Neural crest cell (in vitro differentiated cells): Measurements from ENCODE around the gene TMPO. TPM values are rescaled to one million over a fixed set of nuclear protein-coding genes. Genes with fewer than 3 reads are reported as not detected.
"Not testable (repeated sequence)": the region's sequence is repeated elsewhere in the genome, so short reads cannot be mapped to it uniquely, and the experiment has no call there.

Experiments
- DNase-seq: peaks from one replicate; pipeline ENCODE4 v3.0.0; 2021; ENCODE audit warnings: low read depth, mixed read lengths, low spot score
- H3K27ac Mint-ChIP-seq: one replicate; pipeline ENCODE4 v1.8.0; 2021; ENCODE audit warnings: mild to moderate bottlenecking, mixed read lengths; ENCODE audit not compliant: unreplicated experiment
- H3K27me3 Mint-ChIP-seq: 2 replicates; pipeline ENCODE4 v1.8.0; 2021; ENCODE audit warnings: low read depth, mild to moderate bottlenecking, mixed read lengths
- H3K36me3 Mint-ChIP-seq: 2 replicates; pipeline ENCODE4 v1.8.0; 2021; ENCODE audit warnings: low read depth, mild to moderate bottlenecking, mixed read lengths
- H3K4me1 Mint-ChIP-seq: 2 replicates; pipeline ENCODE4 v1.8.0; 2021; ENCODE audit warnings: mixed read lengths
- H3K4me3 Mint-ChIP-seq: one replicate; pipeline ENCODE4 v1.8.0; 2021; ENCODE audit warnings: mild to moderate bottlenecking, mixed read lengths
- H3K9me3 Mint-ChIP-seq: 2 replicates; pipeline ENCODE4 v1.8.0; 2021; ENCODE audit warnings: mixed read lengths
- total RNA-seq: library from RNA; stranded (reverse); gene quantifications from 2 replicates; pipeline ENCODE4 v1.2.1, GENCODE V29; 2021
- TF ChIP-seq, protein P1 (sequence below): fragments of 200-600 bp; sonication (generic); conservative IDR thresholded peaks from 2 replicates; pipeline ENCODE4 v1.5.0; 2021; ENCODE audit warnings: antibody characterized with exemption, mild to moderate bottlenecking

TMPO gene
- total RNA-seq, 1 donor from 2014 or later = 305 TPM

- H3K4me1 Mint-ChIP-seq = peaks cover 25% of the 10 kb centered on the region
- peak overlapping the region; percentile 95 for H3K27ac Mint-ChIP-seq
- peaks cover 9% of the 10 kb centered on the region for H3K36me3 Mint-ChIP-seq
- H3K9me3 Mint-ChIP-seq = no peaks in the 10 kb centered on the region
- TF ChIP-seq, protein P1, sequence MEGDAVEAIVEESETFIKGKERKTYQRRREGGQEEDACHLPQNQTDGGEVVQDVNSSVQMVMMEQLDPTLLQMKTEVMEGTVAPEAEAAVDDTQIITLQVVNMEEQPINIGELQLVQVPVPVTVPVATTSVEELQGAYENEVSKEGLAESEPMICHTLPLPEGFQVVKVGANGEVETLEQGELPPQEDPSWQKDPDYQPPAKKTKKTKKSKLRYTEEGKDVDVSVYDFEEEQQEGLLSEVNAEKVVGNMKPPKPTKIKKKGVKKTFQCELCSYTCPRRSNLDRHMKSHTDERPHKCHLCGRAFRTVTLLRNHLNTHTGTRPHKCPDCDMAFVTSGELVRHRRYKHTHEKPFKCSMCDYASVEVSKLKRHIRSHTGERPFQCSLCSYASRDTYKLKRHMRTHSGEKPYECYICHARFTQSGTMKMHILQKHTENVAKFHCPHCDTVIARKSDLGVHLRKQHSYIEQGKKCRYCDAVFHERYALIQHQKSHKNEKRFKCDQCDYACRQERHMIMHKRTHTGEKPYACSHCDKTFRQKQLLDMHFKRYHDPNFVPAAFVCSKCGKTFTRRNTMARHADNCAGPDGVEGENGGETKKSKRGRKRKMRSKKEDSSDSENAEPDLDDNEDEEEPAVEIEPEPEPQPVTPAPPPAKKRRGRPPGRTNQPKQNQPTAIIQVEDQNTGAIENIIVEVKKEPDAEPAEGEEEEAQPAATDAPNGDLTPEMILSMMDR = no peak
- H3K4me3 Mint-ChIP-seq = peak overlapping the region; percentile 95
- DNase-seq = no peak
- H3K27me3 Mint-ChIP-seq = no peaks in the 10 kb centered on the region
Measured at GRCh38 chr12:98594050-98594835, 78.9 kb downstream of the TMPO start.

DNA sequence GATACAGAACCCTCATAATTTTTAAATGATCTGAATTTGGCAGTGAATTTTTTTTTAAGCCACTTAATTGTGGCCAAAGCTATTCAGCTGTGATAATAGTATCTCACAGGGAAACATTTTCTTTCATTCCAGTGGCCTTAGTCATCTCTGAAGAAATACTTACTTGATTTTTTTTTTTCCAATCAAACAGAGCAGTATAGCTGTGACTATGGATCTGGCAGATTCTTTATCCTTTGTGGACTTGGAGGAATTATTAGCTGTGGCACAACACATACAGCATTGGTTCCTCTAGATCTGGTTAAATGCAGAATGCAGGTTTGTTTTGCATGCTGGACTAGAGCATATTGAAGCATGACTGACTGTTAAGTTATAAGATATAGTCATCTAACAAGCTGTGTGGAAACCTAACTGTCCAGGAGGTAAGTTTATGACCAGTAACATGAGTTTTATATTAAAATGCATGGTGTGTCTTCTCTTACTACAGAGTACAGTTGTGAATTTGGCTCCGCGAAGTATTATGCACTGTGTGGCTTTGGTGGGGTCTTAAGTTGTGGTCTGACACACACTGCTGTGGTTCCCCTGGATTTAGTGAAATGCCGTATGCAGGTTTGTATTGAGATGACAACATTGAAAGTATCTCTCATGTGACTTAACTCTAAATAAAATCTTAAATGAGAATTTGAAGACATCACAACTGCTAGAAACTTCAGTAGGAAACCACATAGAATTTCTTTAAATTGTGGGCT is 80.0 kb downstream of the TMPO start:
- H3K4me3 Mint-ChIP-seq = peak overlapping the region; percentile 95
- TF ChIP-seq, protein P1 = no peak
- H3K27ac Mint-ChIP-seq = no peak overlapping the region
- H3K4me1 Mint-ChIP-seq = peaks cover 25% of the 10 kb centered on the region
- H3K27me3 Mint-ChIP-seq = no peaks in the 10 kb centered on the region
- H3K9me3 Mint-ChIP-seq = no peaks in the 10 kb centered on the region
- no peak for DNase-seq
- peaks cover 11% of the 10 kb centered on the region for H3K36me3 Mint-ChIP-seq

GRCh38 chr12:98597313-98597712 is 81.9 kb downstream of the TMPO start:
- H3K36me3 Mint-ChIP-seq = peaks cover 16% of the 10 kb centered on the region

More at GRCh38 chr12:98597313-98597712, 81.9 kb downstream of the TMPO start:
- H3K4me3 Mint-ChIP-seq = peak overlapping the region; percentile 61
- DNase-seq, H3K27ac Mint-ChIP-seq, H3K27me3 Mint-ChIP-seq, H3K9me3 Mint-ChIP-seq: not testable (repeated sequence)
- H3K4me1 Mint-ChIP-seq = peaks cover 25% of the 10 kb centered on the region

Other genes with a start within 250 kb of the TMPO start
- 852 and 856 TPM in 2 replicates for gene SLC25A3, start 78.1 kb downstream of the TMPO start, total RNA-seq
- gene IKBIP, start 129.2 kb downstream of the TMPO start, total RNA-seq = 20.2 and 21.4 TPM in 2 replicates
- gene APAF1, start 129.7 kb downstream of the TMPO start, total RNA-seq = 29.2 and 29.6 TPM in 2 replicates